VCaP (cell line): Measurements from ENCODE around the gene ZNF24.
A peak's percentile ranks its signal among the peaks of the same experiment; 100 is the strongest.

ENCODE experiments used
- H3K27ac ChIP-seq: fragments of 450-650 bp; 2 replicates; pipeline ENCODE4 v1.5.1; 2017
- TF ChIP-seq, protein P1 (sequence below): fragments of 450-650 bp; conservative IDR thresholded peaks from 2 replicates; pipeline ENCODE4 v1.5.1; 2017; ENCODE audit warnings: mild to moderate bottlenecking, moderate library complexity

ZNF24 gene

DNA sequence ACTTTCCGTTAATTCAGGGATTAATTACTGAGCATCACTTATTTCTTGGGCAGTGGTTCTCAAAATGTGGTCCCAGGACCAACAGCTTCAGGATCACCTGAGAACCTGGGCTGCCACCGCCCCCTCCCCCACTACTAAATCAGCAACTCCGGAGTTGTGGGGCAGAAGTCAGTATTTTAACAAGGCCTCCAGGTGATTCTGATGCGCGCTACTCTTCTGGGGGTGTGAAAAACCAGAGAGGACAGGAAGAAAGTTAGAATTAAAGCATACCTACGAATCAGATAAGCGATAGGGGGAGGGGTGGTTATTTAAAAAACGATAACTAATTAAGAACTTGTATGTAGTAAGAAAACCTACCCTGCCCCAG lies 54.5 kb downstream of the ZNF24 start:
- peak overlapping the region; percentile 88 for H3K27ac ChIP-seq

GRCh38 chr18:35289293-35289692 lies 54.9 kb downstream of the ZNF24 start:
- TF ChIP-seq, protein P1, sequence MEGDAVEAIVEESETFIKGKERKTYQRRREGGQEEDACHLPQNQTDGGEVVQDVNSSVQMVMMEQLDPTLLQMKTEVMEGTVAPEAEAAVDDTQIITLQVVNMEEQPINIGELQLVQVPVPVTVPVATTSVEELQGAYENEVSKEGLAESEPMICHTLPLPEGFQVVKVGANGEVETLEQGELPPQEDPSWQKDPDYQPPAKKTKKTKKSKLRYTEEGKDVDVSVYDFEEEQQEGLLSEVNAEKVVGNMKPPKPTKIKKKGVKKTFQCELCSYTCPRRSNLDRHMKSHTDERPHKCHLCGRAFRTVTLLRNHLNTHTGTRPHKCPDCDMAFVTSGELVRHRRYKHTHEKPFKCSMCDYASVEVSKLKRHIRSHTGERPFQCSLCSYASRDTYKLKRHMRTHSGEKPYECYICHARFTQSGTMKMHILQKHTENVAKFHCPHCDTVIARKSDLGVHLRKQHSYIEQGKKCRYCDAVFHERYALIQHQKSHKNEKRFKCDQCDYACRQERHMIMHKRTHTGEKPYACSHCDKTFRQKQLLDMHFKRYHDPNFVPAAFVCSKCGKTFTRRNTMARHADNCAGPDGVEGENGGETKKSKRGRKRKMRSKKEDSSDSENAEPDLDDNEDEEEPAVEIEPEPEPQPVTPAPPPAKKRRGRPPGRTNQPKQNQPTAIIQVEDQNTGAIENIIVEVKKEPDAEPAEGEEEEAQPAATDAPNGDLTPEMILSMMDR, result no peak
- peak overlapping the region; percentile 88 for H3K27ac ChIP-seq

More for the DNA sequence above, 54.5 kb downstream of the ZNF24 start:
- TF ChIP-seq, protein P1, result no peak

- TF ChIP-seq, protein P1, result no peak
- no peak overlapping the region for H3K27ac ChIP-seq
Observed at GRCh38 chr18:35284841-35285240, 59.4 kb downstream of the ZNF24 start.

GRCh38 chr18:35283923-35284794 lies 60.1 kb downstream of the ZNF24 start:
- TF ChIP-seq, protein P1, result no peak

GRCh38 chr18:35282353-35282752 lies 61.9 kb downstream of the ZNF24 start:
- TF ChIP-seq, protein P1, result no peak

More at GRCh38 chr18:35283923-35284794, 60.1 kb downstream of the ZNF24 start:
- H3K27ac ChIP-seq, result no peak overlapping the region

More at GRCh38 chr18:35282353-35282752, 61.9 kb downstream of the ZNF24 start:
- no peak overlapping the region for H3K27ac ChIP-seq
